Retina (tissue), 1 donor: ENCODE results near the gene IGFBP1.

ENCODE experiments used
- DNase-seq: peaks from one replicate; pipeline ENCODE4 v3.0.0-alpha.2; 2016

The IGFBP1 gene

GRCh38 chr7:45910855-45911254, 22.6 kb downstream of the IGFBP1 start:
- DNase-seq = no peak

- DNase-seq = no peak
These were observed 23.0 kb downstream of the IGFBP1 start for GRCh38 chr7:45911311-45911710.

DNA sequence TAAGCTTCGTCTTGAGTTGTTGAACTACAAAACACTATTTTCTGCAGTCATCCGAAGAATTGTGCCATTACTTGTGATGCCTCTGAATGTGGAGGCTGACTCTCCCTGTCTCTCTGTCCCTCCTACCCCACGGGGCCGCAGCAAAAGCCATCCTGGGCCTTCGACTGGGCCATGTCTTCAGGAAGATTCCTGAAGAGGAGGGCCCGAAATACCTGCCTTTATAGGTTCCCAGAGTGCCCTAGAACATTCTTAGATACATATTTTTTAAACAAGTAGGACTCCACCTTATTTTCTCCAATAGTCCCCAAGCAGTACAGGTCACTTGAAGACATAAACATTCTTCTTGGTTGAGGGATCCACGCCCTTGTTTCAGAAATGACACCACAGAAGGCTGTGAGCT, 24.7 kb downstream of the IGFBP1 start:
- no peak for DNase-seq

- DNase-seq = no peak
These were observed 26.6 kb downstream of the IGFBP1 start for GRCh38 chr7:45914911-45915310.

DNA sequence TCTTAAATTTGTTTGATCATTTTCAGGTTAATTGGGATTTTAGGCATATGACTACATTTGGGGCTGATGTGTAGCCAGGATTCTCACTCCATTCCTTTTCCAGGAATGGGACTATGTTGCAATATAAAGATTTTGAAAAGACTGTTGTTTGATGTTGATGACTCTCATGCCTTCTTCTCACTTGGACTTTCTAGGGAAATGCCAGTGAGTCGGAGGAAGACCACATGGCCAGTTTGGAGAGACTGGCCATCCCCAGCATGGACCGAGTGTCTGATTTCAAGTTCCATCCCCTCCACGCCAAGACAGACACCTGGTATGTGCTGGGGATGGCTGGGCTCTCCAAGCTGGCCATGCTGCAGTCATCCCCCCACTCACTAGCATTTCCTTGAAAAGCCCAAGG, 27.3 kb downstream of the IGFBP1 start:
- DNase-seq = no peak

GRCh38 chr7:45917064-45917463, 28.8 kb downstream of the IGFBP1 start:
- no peak for DNase-seq

GRCh38 chr7:45917658-45918057, 29.4 kb downstream of the IGFBP1 start:
- peak; percentile 85 for DNase-seq

- no peak for DNase-seq
These were observed 30.3 kb downstream of the IGFBP1 start for GRCh38 chr7:45918556-45918955.

GRCh38 chr7:45919231-45919784, 31.0 kb downstream of the IGFBP1 start:
- DNase-seq = peak; percentile 21

GRCh38 chr7:45919993-45920459, 31.7 kb downstream of the IGFBP1 start:
- DNase-seq = no peak

DNA sequence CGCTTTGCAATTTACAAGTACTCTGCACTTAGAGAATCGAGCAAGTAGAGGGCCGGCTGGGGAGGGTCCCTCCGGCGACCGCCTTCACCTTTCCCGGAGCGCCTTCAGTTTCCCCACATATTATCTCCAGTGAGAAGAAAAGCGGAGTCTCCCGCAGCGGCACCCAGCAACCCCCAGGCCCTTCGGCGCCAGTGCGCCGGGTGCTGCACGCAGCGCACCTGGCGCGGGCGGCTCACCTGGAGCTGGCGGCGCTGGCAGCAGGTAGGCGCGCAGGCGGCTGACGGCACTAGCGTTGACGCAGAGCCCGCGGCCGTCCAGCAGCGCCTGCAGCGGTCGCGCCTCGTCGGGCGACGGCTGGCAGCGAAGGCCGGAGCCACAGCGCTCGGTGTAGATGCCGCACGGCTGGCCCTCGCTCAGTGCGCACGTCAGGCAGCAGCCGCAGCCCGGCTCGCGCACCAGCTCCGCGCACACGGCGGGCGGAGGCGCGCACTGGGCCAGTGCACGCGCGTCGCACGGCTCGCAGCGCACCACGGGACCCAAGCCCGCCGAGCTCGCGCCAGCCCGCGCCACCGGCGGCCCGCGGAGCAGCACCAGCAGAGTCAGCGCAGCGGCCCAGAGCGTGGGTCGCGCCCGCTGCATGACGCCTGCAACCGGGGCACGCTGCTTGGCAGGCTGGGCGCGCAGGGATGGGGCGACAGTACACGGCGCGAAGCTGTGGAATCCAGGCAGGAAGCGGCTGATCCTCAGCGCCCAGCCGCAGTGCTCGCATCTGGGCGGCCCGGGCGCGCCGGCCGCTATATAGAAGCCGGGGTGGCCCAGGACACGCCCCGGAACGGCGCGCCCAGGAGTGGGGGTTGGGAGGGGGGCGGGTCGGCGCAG, 32.5 kb downstream of the IGFBP1 start, which contains the start of gene IGFBP3:
Gene IGFBP3 (minus strand): TSS at position 771 of the 879 bp plus-strand sequence. CDS start 132 bp downstream, at position 639.
- peak; percentile 84 for DNase-seq

- peak; percentile 71 for DNase-seq
These were observed 33.1 kb downstream of the IGFBP1 start for GRCh38 chr7:45921381-45921698.

GRCh38 chr7:45921699-45922519, 33.6 kb downstream of the IGFBP1 start:
- peak; percentile 90 for DNase-seq

DNA sequence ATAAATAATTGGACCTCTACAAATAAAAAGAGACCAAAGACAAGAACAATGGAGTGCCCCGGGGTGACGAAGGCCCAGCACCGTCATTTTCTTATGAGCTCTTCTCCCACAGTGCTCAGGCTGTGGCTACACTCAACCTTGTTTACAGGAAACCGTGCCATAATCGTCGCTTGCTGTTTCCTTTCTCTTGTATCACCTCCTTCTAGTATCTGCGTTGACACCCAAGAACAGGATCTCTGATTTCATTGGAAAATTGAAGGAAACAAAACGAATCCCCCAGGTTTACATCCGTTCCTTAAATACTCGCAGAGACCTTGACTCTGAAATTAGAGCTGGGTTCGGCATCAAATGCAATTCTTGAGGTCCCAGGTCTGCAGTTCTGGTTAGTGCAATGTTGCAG, 34.5 kb downstream of the IGFBP1 start:
- peak; percentile 75 for DNase-seq

- DNase-seq = peak; percentile 83
These were observed 35.0 kb downstream of the IGFBP1 start for GRCh38 chr7:45923290-45923689.

- no peak for DNase-seq
These were observed 35.5 kb downstream of the IGFBP1 start for GRCh38 chr7:45923818-45924217.

DNA sequence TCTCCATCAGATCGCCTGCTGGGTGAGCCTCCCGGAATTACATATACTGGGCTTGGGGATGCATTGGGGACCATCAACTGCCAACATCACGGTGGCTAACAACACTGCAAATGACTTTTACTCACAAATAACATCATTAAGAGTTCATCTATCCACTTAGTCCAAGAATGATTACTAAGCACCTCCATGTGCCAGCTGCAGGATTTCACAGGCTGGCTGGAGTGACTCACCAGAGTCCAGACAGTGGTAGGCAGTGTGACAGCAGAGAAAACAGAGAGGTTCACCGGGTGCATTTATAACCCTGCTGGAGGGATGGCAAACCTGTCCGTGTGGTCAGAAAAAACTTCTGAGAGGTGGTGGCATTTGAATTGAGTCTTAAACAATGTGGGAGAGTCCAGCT, 36.0 kb downstream of the IGFBP1 start:
- no peak for DNase-seq

DNA sequence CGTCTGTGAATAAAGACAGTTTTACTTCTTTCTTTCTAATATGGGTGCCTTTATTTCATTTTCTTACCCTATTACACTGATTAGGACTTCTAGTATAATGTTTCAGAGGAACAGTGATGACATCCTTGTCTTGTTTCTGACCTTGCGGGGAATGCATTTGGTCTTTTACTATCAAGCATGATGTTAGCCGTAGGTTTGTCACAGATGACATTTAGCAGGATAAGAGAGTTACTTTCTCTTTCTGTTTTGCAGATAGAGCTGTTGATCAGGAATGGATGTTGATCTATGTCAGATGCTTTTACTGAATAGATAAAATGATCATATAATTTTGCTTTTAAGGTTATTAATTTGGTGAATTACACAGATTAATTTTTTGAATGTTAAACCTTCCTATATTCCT, 39.4 kb downstream of the IGFBP1 start:
- DNase-seq = no peak

- no peak for DNase-seq
These were observed 42.7 kb downstream of the IGFBP1 start for GRCh38 chr7:45930967-45931366.

- no peak for DNase-seq
These were observed 49.0 kb downstream of the IGFBP1 start for GRCh38 chr7:45937301-45937700.

DNA sequence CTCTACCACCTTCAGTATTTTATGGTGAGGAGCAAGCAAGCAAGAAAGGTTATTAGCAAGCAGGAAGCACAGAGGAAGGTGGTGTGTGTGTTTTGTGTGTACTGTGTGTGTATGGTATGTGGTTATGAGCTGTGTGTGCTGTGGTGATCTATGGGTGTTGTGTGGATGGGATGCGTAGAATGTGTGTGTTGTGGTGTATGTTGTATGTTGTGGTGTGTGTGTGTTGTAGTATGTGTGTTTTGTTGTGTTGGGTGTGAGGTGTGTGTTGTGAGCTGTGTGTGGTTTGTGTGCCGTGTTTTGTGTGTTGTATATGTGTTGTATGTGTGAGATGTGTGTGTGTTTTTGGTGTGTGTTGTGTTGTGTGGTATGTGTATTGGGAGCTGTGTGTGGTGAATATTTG, 49.6 kb downstream of the IGFBP1 start:
- no peak for DNase-seq

DNA sequence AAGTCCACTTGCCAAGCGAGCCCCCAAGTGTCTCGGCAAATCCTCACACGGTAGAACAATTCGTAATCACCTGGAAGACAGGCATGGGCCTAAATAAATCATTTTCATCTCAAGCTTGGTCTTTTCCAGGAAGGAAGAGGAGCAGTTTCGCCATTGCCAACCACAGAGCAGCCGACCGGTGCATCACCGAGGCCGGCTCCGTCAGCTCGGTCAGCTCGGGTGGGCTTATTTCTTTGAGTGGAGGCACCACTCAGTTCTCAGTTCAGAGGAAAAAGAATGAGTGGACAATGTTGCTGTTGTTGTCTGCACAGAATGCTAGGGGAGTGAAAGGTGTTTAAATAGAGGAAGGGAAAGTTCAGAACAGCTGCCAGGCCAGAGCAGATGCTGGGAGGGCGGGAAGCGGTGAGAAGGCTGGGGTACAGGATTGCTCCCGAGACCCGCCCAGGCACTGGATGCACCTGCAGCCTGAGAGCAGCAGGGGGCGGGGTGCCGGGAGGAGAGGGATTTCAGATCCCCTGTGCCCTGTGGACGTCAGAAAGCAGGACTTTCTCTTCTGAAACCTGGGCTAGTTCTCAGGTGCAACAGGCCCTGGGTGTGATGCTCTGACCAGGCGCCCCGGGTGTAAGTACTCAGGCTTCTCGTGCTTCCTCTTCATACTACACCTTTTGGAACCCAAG, 50.5 kb downstream of the IGFBP1 start:
- DNase-seq = no peak

- no peak for DNase-seq
These were observed 51.3 kb downstream of the IGFBP1 start for GRCh38 chr7:45939574-45939973.
